Stimulated activated CD8-positive, alpha-beta memory T cell treated with anti-CD3 and anti-CD28 coated beads, Interleukin-2, amount 100 ng/mL, for 1 hour (primary cell): Measurements from ENCODE around the gene CDHR5.
"Not testable (repeated sequence)": the region's sequence is repeated elsewhere in the genome, so short reads cannot be mapped to it uniquely, and the experiment has no call there.

Experiments
- DNase-seq, 2 donors: peaks; one replicate each; pipeline ENCODE4 v3.0.0-alpha.2; 2020; ENCODE audit warnings: low read depth in 2 of 2

CDHR5 gene

GRCh38 chr11:587978-588380 lies 36.8 kb downstream of the CDHR5 start:
- peak; percentile 35 to 47 for DNase-seq

DNA sequence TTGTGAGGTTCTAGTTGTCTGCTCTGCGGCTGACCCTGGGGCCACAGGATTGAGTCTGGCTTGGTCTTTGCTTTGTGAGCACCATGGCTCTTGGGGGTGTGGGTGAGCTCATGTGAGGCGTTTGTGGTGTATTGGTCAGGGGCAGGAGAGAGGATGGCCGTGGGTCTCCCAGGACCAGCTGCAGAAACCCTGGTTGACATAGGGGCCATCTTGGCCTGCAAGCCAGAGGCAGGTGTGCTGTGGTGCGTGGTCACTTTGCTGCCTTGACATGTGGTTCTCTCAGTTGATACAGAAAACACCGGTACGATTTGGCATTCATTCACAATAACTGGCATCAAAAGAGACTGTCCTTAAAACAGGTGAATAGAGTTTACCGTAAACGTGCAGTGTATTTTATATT lies 37.2 kb downstream of the CDHR5 start:
- no peak for DNase-seq

DNA sequence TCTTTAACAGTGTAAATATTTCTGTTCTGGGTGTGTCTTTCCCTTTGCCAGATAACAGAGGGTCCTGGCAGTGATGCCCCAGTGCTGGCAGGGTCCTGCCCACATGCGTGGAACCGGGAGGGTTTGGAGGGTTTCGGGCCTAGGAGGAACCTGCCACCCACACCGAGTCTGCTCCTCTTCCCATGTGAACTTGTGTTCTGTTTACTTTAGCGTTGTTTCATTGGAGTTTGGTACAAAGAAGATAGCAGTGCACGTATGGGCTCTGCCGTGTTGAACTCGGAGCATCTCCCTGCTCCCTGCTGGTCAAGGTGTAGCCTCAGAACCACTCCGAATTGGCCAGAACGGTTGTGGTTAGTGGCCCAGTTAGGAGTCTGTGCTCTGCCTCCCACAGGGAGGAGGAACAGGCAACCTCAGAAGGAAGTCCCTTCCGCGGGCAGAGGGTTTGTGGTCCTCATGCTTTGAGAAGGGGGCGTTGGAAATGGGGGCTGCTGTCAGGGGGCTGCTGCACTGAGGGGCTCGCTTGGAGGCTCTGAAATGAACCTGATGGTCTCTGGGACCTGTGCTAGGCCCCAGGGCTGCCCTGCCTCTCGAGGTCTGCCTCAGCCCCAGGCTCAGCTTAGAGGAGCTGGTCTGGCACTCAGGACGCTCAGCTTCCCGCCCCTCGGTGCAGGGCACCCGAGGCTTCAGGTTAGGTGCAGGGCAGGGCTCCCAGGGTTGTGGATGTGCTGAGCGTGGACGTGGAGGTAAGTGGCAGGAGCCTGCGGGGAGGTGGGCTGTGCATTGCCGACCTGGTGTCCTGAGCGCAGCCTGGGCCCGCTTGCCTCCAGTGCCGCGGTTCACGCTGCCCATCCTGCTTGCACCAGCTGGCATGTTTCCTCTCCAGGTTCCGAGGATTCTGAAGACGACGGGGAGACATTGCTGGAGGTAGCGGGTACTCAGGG lies 38.1 kb downstream of the CDHR5 start:
- DNase-seq, result no peak

GRCh38 chr11:584287-584686 lies 40.5 kb downstream of the CDHR5 start:
- DNase-seq, result no peak

- no peak for DNase-seq
Observed at GRCh38 chr11:581752-582151, 43.0 kb downstream of the CDHR5 start.

GRCh38 chr11:581342-581741 lies 43.4 kb downstream of the CDHR5 start:
- DNase-seq, result no peak

GRCh38 chr11:579830-580601 lies 44.7 kb downstream of the CDHR5 start:
- DNase-seq, result no peak

- no peak for DNase-seq
Observed at GRCh38 chr11:578276-579035, 46.3 kb downstream of the CDHR5 start.

GRCh38 chr11:577611-577894 lies 47.2 kb downstream of the CDHR5 start:
- DNase-seq, result no peak

- DNase-seq, result no peak
Observed at GRCh38 chr11:576811-577610, 47.7 kb downstream of the CDHR5 start.

- DNase-seq, result peak; percentile 87 to 96
Observed at GRCh38 chr11:575996-576768, 48.6 kb downstream of the CDHR5 start, which contains the start of gene PHRF1. PHRF1 (plus strand) TSS chr11:576470; CDS start chr11:581513, 5,043 bp downstream.

DNA sequence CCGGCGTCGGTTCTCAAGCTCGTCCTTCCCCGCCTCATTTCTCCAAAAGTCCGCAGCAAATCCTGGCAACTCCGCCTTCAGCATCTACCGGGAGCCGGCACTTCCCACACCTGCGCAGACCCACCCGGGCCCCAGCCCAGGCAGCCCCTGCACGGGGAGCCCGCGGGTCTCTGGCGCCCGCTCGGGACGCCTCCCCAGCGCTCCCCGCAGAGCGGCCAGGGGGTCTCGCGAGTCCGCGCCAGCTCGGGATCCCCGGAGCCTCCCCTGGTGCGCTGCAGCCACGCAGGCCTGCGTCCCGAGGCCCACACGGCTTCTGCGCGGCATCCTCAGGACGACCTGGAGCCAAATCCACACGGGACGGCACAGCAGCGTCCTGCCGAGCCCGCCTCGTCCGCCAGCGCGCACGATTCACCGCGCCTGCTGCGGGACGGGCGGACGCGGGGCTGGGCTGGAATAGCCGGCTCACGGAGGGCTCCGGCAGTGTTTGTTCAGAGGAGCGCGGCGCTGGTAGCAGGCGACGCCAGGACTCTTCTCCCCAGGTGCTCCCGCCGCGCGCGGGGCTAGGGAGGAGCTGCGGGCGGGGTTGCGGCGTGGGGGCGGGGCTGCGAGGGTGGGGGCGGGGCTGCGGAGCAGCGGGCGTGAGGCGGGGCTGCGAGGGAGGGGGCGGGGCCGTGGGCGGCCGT lies 49.3 kb downstream of the CDHR5 start:
- DNase-seq, result no peak

GRCh38 chr11:574632-575312 lies 50.0 kb downstream of the CDHR5 start:
- no peak for DNase-seq

DNA sequence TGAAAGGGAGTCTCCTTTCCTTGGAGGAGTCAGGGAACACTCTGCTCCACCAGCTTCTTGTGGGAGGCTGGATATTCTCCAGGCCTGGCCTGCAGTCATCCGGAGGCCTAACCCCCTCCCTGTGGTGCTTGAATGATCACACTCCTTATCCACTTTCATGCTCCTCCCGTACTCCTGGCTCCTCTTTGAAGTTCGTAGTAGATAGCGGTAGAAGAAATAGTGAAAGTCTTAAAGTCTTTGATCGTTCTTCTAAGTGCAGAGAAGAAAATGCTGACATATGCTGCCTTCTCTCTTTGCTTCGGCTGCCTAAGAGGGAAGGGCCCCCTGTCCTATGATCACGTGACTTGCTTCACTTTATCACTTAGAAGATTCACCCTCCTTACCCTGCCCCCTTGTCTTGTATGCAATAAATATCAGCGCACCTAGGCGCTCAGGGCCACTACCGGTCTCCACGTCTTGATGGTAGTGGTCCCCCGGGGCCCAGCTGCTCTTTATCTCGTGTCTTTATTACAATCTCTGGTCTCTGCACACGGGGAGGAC lies 50.7 kb downstream of the CDHR5 start:
- DNase-seq, result not testable (repeated sequence)

GRCh38 chr11:573146-573759 lies 51.5 kb downstream of the CDHR5 start:
- no peak for DNase-seq

DNA sequence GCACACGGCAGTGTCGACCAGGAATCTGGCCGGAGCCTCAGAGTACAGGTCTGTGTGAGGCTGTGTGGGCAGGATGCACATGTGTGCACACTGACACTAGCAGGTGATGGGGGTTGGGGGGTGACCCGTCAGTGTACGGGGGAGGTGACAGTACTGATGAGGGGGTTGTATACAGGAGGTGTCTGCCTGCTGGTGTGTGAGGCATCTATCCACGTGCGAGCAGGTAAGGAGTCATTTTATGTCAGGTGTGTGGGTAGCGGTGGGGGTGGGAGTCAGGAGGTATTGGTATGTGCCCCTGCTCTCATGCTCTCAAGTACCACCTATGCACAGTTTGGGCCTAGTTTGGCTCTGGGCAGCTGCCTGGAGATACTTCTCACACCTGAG lies 53.0 kb downstream of the CDHR5 start:
- no peak for DNase-seq

DNA sequence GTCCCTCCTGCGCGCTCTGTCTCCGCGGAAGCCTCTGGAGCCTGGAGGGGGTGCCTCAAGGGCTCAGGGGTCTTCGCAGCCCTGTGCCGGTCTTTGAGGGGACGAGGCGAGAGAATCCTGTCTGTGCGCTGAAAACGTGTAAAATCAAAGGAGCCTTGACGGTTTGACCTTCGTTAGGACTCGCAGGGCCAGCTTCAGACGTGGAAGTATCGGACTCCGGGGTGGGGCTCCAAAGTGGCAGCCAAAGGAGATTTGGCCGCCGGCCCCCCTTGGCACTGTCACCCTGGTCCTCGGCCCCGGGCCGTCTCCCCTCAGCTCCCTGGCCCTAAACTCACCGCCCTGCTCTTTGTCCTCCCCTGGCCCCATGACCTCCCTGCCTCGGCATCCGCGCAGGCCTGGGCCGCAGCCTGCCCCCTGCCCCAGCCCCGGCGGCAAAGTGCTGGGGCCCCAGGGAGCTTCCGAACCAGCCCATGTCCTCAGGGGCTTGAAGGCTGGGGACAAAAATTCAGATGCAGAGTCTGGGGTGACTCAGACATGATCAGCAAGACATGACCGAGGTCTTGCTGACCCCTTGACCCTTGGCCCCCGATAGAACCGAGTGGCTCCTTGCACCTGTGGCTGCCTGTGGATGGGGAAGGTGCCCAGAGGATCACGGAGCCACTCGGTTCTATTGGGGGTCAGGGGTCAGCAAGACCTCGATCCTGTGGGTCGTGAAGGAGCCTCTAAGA lies 55.4 kb downstream of the CDHR5 start:
- DNase-seq, result no peak
